Glutamatergic neuron (in vitro differentiated cells): ENCODE data around the gene VAMP3. TPM values are rescaled to one million over a fixed set of nuclear protein-coding genes. Genes with fewer than 3 reads are reported as not detected.

Source experiments
- DNase-seq: peaks from one replicate; pipeline ENCODE4 v3.0.0; 2022
- H3K27ac Mint-ChIP-seq: one replicate; pipeline ENCODE4 v1.8.0; 2020; ENCODE audit warnings: mild to moderate bottlenecking, mixed read lengths, inconsistent platforms; ENCODE audit not compliant: unreplicated experiment
- H3K27me3 Mint-ChIP-seq: one replicate; pipeline ENCODE4 v1.8.0; 2020; ENCODE audit warnings: mild to moderate bottlenecking, moderate library complexity, mixed read lengths, inconsistent platforms; ENCODE audit not compliant: unreplicated experiment
- H3K36me3 Mint-ChIP-seq: one replicate; pipeline ENCODE4 v1.8.0; 2020; ENCODE audit warnings: mild to moderate bottlenecking, mixed read lengths, inconsistent platforms; ENCODE audit not compliant: unreplicated experiment
- H3K4me1 Mint-ChIP-seq: one replicate; pipeline ENCODE4 v1.8.0; 2020; ENCODE audit warnings: mild to moderate bottlenecking, low read depth, mixed read lengths, inconsistent platforms; ENCODE audit not compliant: unreplicated experiment
- H3K4me3 Mint-ChIP-seq: one replicate; pipeline ENCODE4 v1.8.0; 2020; ENCODE audit warnings: mild to moderate bottlenecking, mixed read lengths, inconsistent platforms; ENCODE audit not compliant: unreplicated experiment
- H3K9me3 Mint-ChIP-seq: one replicate; pipeline ENCODE4 v1.8.0; 2020; ENCODE audit warnings: mild to moderate bottlenecking, moderate library complexity, mixed read lengths, inconsistent platforms; ENCODE audit not compliant: unreplicated experiment
- CTCF ChIP-seq: fragments of 200-600 bp; sonication (generic); IDR thresholded peaks from one replicate; pipeline ENCODE4 v1.5.0; 2021; ENCODE audit not compliant: partially characterized antibody, unreplicated experiment
- total RNA-seq: library from RNA; stranded (reverse); fragmentation: NEBNext Ultra II Directional; extraction: Animal tissue kit (Norgen Biotek cat#: 25700); gene quantifications from one replicate; pipeline ENCODE4 v1.2.1, GENCODE V29; 2021; ENCODE audit not compliant: unreplicated experiment

VAMP3 gene
- total RNA-seq, 1 donor from 2014 or later = 21.3 TPM

GRCh38 chr1:7811476-7811875 lies 40.4 kb downstream of the VAMP3 start:
- Mint-ChIP-seq H3K36me3 (peaks cover 16% of the 10 kb centered on the region), H3K27ac (no peak overlapping the region), H3K9me3 (peaks cover 3% of the 10 kb centered on the region), H3K27me3 (no peaks in the 10 kb centered on the region), H3K4me3 (no peak overlapping the region), H3K4me1 (no peaks in the 10 kb centered on the region)
- no peak for DNase-seq
- no peak for TF ChIP-seq CTCF

- H3K9me3 Mint-ChIP-seq = peaks cover 3% of the 10 kb centered on the region
- TF ChIP-seq CTCF = no peak
- no peak overlapping the region for H3K4me3 Mint-ChIP-seq
- H3K27me3 Mint-ChIP-seq = no peaks in the 10 kb centered on the region
- H3K36me3 Mint-ChIP-seq = peaks cover 16% of the 10 kb centered on the region
- no peak overlapping the region for H3K27ac Mint-ChIP-seq
- DNase-seq = no peak
- no peaks in the 10 kb centered on the region for H3K4me1 Mint-ChIP-seq
Observed at GRCh38 chr1:7813677-7814373, 42.7 kb downstream of the VAMP3 start.

- no peak for TF ChIP-seq CTCF
- H3K4me1 Mint-ChIP-seq = no peaks in the 10 kb centered on the region
- no peaks in the 10 kb centered on the region for H3K9me3 Mint-ChIP-seq
Observed at GRCh38 chr1:7821282-7821681, 50.2 kb downstream of the VAMP3 start.

GRCh38 chr1:7824701-7825100 lies 53.6 kb downstream of the VAMP3 start:
- H3K27ac Mint-ChIP-seq = no peak overlapping the region
- no peaks in the 10 kb centered on the region for H3K27me3 Mint-ChIP-seq
- no peak for DNase-seq
- no peaks in the 10 kb centered on the region for H3K9me3 Mint-ChIP-seq
- no peak overlapping the region for H3K4me3 Mint-ChIP-seq
- no peaks in the 10 kb centered on the region for H3K36me3 Mint-ChIP-seq
- no peak for TF ChIP-seq CTCF
- no peaks in the 10 kb centered on the region for H3K4me1 Mint-ChIP-seq

More at GRCh38 chr1:7821282-7821681, 50.2 kb downstream of the VAMP3 start:
- Mint-ChIP-seq H3K36me3 (no peaks in the 10 kb centered on the region), H3K4me3 (no peak overlapping the region), H3K27me3 (no peaks in the 10 kb centered on the region), H3K27ac (no peak overlapping the region)
- DNase-seq = no peak

- Mint-ChIP-seq H3K4me3 (no peak overlapping the region), H3K9me3 (no peaks in the 10 kb centered on the region), H3K36me3 (no peaks in the 10 kb centered on the region), H3K4me1 (no peaks in the 10 kb centered on the region), H3K27ac (no peak overlapping the region), H3K27me3 (no peaks in the 10 kb centered on the region)
- no peak for DNase-seq
- TF ChIP-seq CTCF = no peak
Observed at GRCh38 chr1:7826363-7826762, 55.3 kb downstream of the VAMP3 start.
